Right cardiac atrium (tissue), 5 donors: ENCODE data around the gene OR2H2. TPM values are rescaled to one million over a fixed set of nuclear protein-coding genes. Genes with fewer than 3 reads are reported as not detected.

ENCODE experiments used
- ATAC-seq, 2 donors: fragments of 200-7000 bp; cut with Tn5 transposase; one replicate each; pipeline versions ENCODE4 v1.8.0 to v1.9.1; 2020; ENCODE audit warnings: moderate library complexity in 2 of 2, mild to moderate bottlenecking in 1 of 2
- DNase-seq, 3 donors: peaks; one replicate each; pipeline ENCODE4 v3.0.0-alpha.2; 2020
- H3K27ac ChIP-seq: one replicate; pipeline ENCODE4 v1.5.1; 2013; ENCODE audit warnings: mild to moderate bottlenecking, low read length, control low read depth, moderate library complexity
- H3K27me3 ChIP-seq: one replicate; pipeline ENCODE4 v1.6.1; 2013; ENCODE audit not compliant: control insufficient read depth, insufficient read depth
- H3K4me1 ChIP-seq: one replicate; pipeline ENCODE4 v1.6.1; 2013; ENCODE audit warnings: low read length; ENCODE audit not compliant: control insufficient read depth, insufficient read depth
- H3K4me3 ChIP-seq: one replicate; pipeline ENCODE4 v1.5.1; 2013; ENCODE audit warnings: low read length, control low read depth
- H3K9me3 ChIP-seq: one replicate; pipeline ENCODE4 v1.6.1; 2013; ENCODE audit warnings: low read length; ENCODE audit not compliant: control insufficient read depth
- WGBS: extraction: QIAGEN DNeasy Blood & Tissue Kit; methylation state at CpG from one replicate; pipeline ENCODE4 v1.1.7; 2013; 5-methylcytosine and 5-hydroxymethylcytosine counted together
- intact Hi-C, 4 donors: fragments of 100-400 bp; cut with DNase I; formaldehyde crosslinking; loops; one replicate each; pipeline versions ENCODE4 v1.11.0 to v1.14.0; 2022 to 2023
- polyA plus RNA-seq: library from polyadenylated mRNA; stranded (reverse); fragments of 200-250 nt; gene quantifications from one replicate; pipeline ENCODE4 v1.2.3, GENCODE V29; 2013
- total RNA-seq, 4 donors: library from RNA; stranded (reverse); fragmentation: NEBNext Ultra II Directional; extraction: Animal tissue kit (Norgen Biotek cat#: 25700); gene quantifications; one replicate each; pipeline ENCODE4 v1.2.1, GENCODE V29; 2021
- donor health status: healthy with polysubstance abuse.
- donor health status: DM: no; HTN: yes; CAD: no.
- donor health status: DM: no; HTN: no; CAD: no.
- donor health status: DM: no; HTN: yes; CAD: no; lungs with severe emphysema.
- donor health status: DM: yes; HTN: yes; CAD: no.

The OR2H2 gene
- total and polyA plus RNA-seq, 5 donors: not detected

- ATAC-seq (no peak), DNase-seq (no peak)
- WGBS: 67% methylated on average over 1 of the region's 1 CpG
- no peaks in the 10 kb centered on the region for H3K9me3 ChIP-seq
- H3K27ac ChIP-seq: no peak overlapping the region
- intact Hi-C loops: no loop called here
- no peak overlapping the region for H3K4me3 ChIP-seq
- H3K4me1 ChIP-seq: no peaks in the 10 kb centered on the region
- peaks cover 3% of the 10 kb centered on the region for H3K27me3 ChIP-seq
These were observed 23.2 kb upstream of the OR2H2 start for GRCh38 chr6:29561606-29562181.

GRCh38 chr6:29563435-29563965, 21.4 kb upstream of the OR2H2 start:
- 61% methylated on average over 3 of the region's 3 CpGs for WGBS
- no peak overlapping the region for H3K27ac ChIP-seq
- no peaks in the 10 kb centered on the region for H3K9me3 ChIP-seq
- DNase-seq: no peak
- intact Hi-C loops: no loop called here
- no peaks in the 10 kb centered on the region for H3K4me1 ChIP-seq
- ATAC-seq: no peak
- no peak overlapping the region for H3K4me3 ChIP-seq
- no peaks in the 10 kb centered on the region for H3K27me3 ChIP-seq

GRCh38 chr6:29564875-29565274, 20.0 kb upstream of the OR2H2 start:
- Histone ChIP-seq H3K4me3 (no peak overlapping the region), H3K27ac (no peak overlapping the region), H3K4me1 (no peaks in the 10 kb centered on the region), H3K9me3 (no peaks in the 10 kb centered on the region), H3K27me3 (no peaks in the 10 kb centered on the region)
- ATAC-seq (no peak), DNase-seq (no peak)
- intact Hi-C loops: no loop called here

GRCh38 chr6:29566856-29567255, 18.1 kb upstream of the OR2H2 start:
- intact Hi-C loops: no loop called here
- ATAC-seq: no peak
- WGBS: 71% methylated on average over 5 of the region's 5 CpGs
- Histone ChIP-seq H3K27ac (no peak overlapping the region), H3K27me3 (no peaks in the 10 kb centered on the region), H3K4me1 (no peaks in the 10 kb centered on the region), H3K9me3 (no peaks in the 10 kb centered on the region), H3K4me3 (no peak overlapping the region)
- no peak for DNase-seq

GRCh38 chr6:29567541-29567940, 17.4 kb upstream of the OR2H2 start:
- no peak overlapping the region for H3K27ac ChIP-seq
- no peak overlapping the region for H3K4me3 ChIP-seq
- no peak for DNase-seq
- ATAC-seq: no peak
- 53% methylated on average over 2 of the region's 2 CpGs for WGBS
- intact Hi-C loops: no loop called here
- H3K9me3 ChIP-seq: no peaks in the 10 kb centered on the region
- H3K27me3 ChIP-seq: no peaks in the 10 kb centered on the region
- H3K4me1 ChIP-seq: no peaks in the 10 kb centered on the region

GRCh38 chr6:29567991-29568390, 16.9 kb upstream of the OR2H2 start:
- no peak for ATAC-seq

GRCh38 chr6:29576056-29576455, 8.9 kb upstream of the OR2H2 start:
- intact Hi-C loops: no loop called here
- no peaks in the 10 kb centered on the region for H3K9me3 ChIP-seq
- ATAC-seq (no peak), DNase-seq (no peak)
- H3K27ac ChIP-seq: no peak overlapping the region
- no peaks in the 10 kb centered on the region for H3K4me1 ChIP-seq
- peaks cover 3% of the 10 kb centered on the region for H3K27me3 ChIP-seq
- no peak overlapping the region for H3K4me3 ChIP-seq

More at GRCh38 chr6:29567991-29568390, 16.9 kb upstream of the OR2H2 start:
- no peak for DNase-seq
- no peaks in the 10 kb centered on the region for H3K4me1 ChIP-seq
- H3K9me3 ChIP-seq: no peaks in the 10 kb centered on the region
- 58% methylated on average over 5 of the region's 5 CpGs for WGBS
- no peak overlapping the region for H3K27ac ChIP-seq
- no peaks in the 10 kb centered on the region for H3K27me3 ChIP-seq
- H3K4me3 ChIP-seq: no peak overlapping the region
- intact Hi-C loops: no loop called here

- DNase-seq (no peak), ATAC-seq (no peak)
- Histone ChIP-seq H3K9me3 (no peaks in the 10 kb centered on the region), H3K27ac (no peak overlapping the region), H3K4me1 (no peaks in the 10 kb centered on the region), H3K4me3 (no peak overlapping the region), H3K27me3 (peaks cover 3% of the 10 kb centered on the region)
- intact Hi-C loops: no loop called here
- WGBS: 54% methylated on average over 7 of the region's 7 CpGs
These were observed 7.4 kb upstream of the OR2H2 start for GRCh38 chr6:29577544-29577943.

- intact Hi-C loops: loop anchor here (5.0 to 10.0 kb wide), 2 partner anchors 902 to 905 kb away; no protein-coding TSS in a partner anchor
- peak; percentile 38 to 71 for ATAC-seq
- no peak for DNase-seq
- H3K27ac ChIP-seq: no peak overlapping the region
- H3K4me1 ChIP-seq: no peaks in the 10 kb centered on the region
- no peak overlapping the region for H3K4me3 ChIP-seq
- 4% methylated on average over 3 of the region's 3 CpGs for WGBS
- peaks cover 4% of the 10 kb centered on the region for H3K27me3 ChIP-seq
- no peaks in the 10 kb centered on the region for H3K9me3 ChIP-seq
These were observed 4.6 kb downstream of the OR2H2 start for GRCh38 chr6:29589423-29590048.

GRCh38 chr6:29590218-29590808, 5.4 kb downstream of the OR2H2 start:
- no peak overlapping the region for H3K27ac ChIP-seq
- WGBS: 84% methylated on average over 4 of the region's 4 CpGs
- intact Hi-C loops: no loop called here
- no peaks in the 10 kb centered on the region for H3K9me3 ChIP-seq
- DNase-seq: no peak
- no peaks in the 10 kb centered on the region for H3K4me1 ChIP-seq
- no peak overlapping the region for H3K4me3 ChIP-seq
- H3K27me3 ChIP-seq: peaks cover 4% of the 10 kb centered on the region
- no peak for ATAC-seq

- Histone ChIP-seq H3K4me1 (no peaks in the 10 kb centered on the region), H3K9me3 (no peaks in the 10 kb centered on the region), H3K27me3 (peaks cover 4% of the 10 kb centered on the region), H3K4me3 (no peak overlapping the region), H3K27ac (no peak overlapping the region)
- ATAC-seq (no peak), DNase-seq (no peak)
- intact Hi-C loops: no loop called here
- WGBS: 73% methylated on average over 2 of the region's 2 CpGs
These were observed 6.8 kb downstream of the OR2H2 start for GRCh38 chr6:29591677-29592076.
